GM23338 (cell line): ENCODE measurements around the gene CYLC2. TPM values are rescaled to one million over a fixed set of nuclear protein-coding genes. Genes with fewer than 3 reads are reported as not detected.

Experiments
- ATAC-seq: fragments of 200-7000 bp; cut with Tn5 transposase; 3 replicates; pipeline ENCODE4 v1.9.1; 2020
- DNase-seq: peaks from one replicate; pipeline ENCODE4 v3.0.0-alpha.2; 2015; ENCODE audit warnings: low spot score
- H2AFZ ChIP-seq: fragments of 200-600 bp; sonication (generic); 2 replicates; pipeline ENCODE4 v1.8.0; 2016; ENCODE audit warnings: antibody characterized with exemption, mild to moderate bottlenecking, moderate library complexity
- H3F3A ChIP-seq: fragments of 200-600 bp; sonication (generic); replicated peaks from 2 replicates; pipeline ENCODE4 v1.8.0; 2017; ENCODE audit warnings: antibody characterized with exemption, mixed run types, low read depth
- H3K27ac ChIP-seq: fragments of 200-600 bp; sonication (generic); 2 replicates; pipeline ENCODE4 v1.6.1; 2016; ENCODE audit warnings: low read depth
- H3K27me3 ChIP-seq: fragments of 200-600 bp; sonication (generic); 2 replicates; pipeline ENCODE4 v1.8.0; 2016; ENCODE audit warnings: mild to moderate bottlenecking, mixed run types, moderate library complexity; ENCODE audit not compliant: insufficient read depth
- H3K36me3 ChIP-seq: fragments of 200-600 bp; sonication (generic); 2 replicates; pipeline ENCODE4 v1.8.0; 2016; ENCODE audit warnings: mild to moderate bottlenecking; ENCODE audit not compliant: insufficient read depth
- H3K4me1 ChIP-seq: fragments of 200-600 bp; sonication (generic); 2 replicates; pipeline ENCODE4 v1.8.0; 2016; ENCODE audit warnings: mild to moderate bottlenecking, moderate library complexity; ENCODE audit not compliant: insufficient read depth
- H3K4me2 ChIP-seq: fragments of 200-600 bp; sonication (generic); 2 replicates; pipeline ENCODE4 v1.7.1; 2017; ENCODE audit warnings: mixed run types
- H3K4me3 ChIP-seq: fragments of 200-600 bp; sonication (generic); 2 replicates; pipeline ENCODE4 v1.6.1; 2016; ENCODE audit warnings: mixed run types
- H3K79me2 ChIP-seq: fragments of 200-600 bp; sonication (generic); replicated peaks from 2 replicates; pipeline ENCODE4 v1.8.0; 2017; ENCODE audit warnings: mild to moderate bottlenecking; ENCODE audit not compliant: insufficient read depth
- H3K9me2 ChIP-seq: fragments of 200-600 bp; sonication (generic); 2 replicates; pipeline ENCODE4 v1.8.0; 2017; ENCODE audit not compliant: insufficient read depth
- H4K20me1 ChIP-seq: fragments of 200-600 bp; sonication (generic); replicated peaks from 2 replicates; pipeline ENCODE4 v1.8.0; 2017; ENCODE audit warnings: mild to moderate bottlenecking; ENCODE audit not compliant: insufficient read depth
- H3K27ac Mint-ChIP-seq: 2 replicates; pipeline ENCODE4 v1.8.0; 2020; ENCODE audit warnings: inconsistent platforms, mild to moderate bottlenecking, moderate library complexity, mixed read lengths
- H3K27me3 Mint-ChIP-seq: 3 replicates; pipeline ENCODE4 v1.8.0; 2022; ENCODE audit warnings: low read depth, mild to moderate bottlenecking, moderate library complexity, mixed read lengths, inconsistent platforms; ENCODE audit not compliant: insufficient read depth, poor library complexity
- H3K36me3 Mint-ChIP-seq: 3 replicates; pipeline ENCODE4 v1.8.0; 2021; ENCODE audit warnings: low read depth, mild to moderate bottlenecking, inconsistent platforms, moderate library complexity, mixed read lengths
- H3K4me1 Mint-ChIP-seq: 3 replicates; pipeline ENCODE4 v1.8.0; 2020; ENCODE audit warnings: mild to moderate bottlenecking, inconsistent platforms, mixed read lengths
- H3K4me3 Mint-ChIP-seq: 3 replicates; pipeline ENCODE4 v1.8.0; 2021; ENCODE audit warnings: moderate library complexity, mild to moderate bottlenecking, inconsistent platforms, mixed read lengths
- H3K9me3 Mint-ChIP-seq: 3 replicates; pipeline ENCODE4 v1.8.0; 2020; ENCODE audit warnings: moderate library complexity, mild to moderate bottlenecking, inconsistent platforms, mixed read lengths
- CREB1 ChIP-seq: fragments of 250-450 bp; sonication (Bioruptor Pico); IDR thresholded peaks from 2 replicates; pipeline ENCODE4 v1.5.0; 2020; ENCODE audit warnings: low read depth, mild to moderate bottlenecking, moderate library complexity
- EZH2 ChIP-seq: fragments of 200-600 bp; sonication (generic); IDR thresholded peaks from one replicate; pipeline ENCODE4 v1.8.0; 2017; ENCODE audit warnings: antibody characterized with exemption, mild to moderate bottlenecking, low read depth; ENCODE audit not compliant: unreplicated experiment
- EZH2phosphoT487 ChIP-seq: fragments of 200-600 bp; sonication (generic); IDR thresholded peaks from one replicate; pipeline ENCODE4 v1.8.1; 2018; ENCODE audit warnings: antibody characterized with exemption; ENCODE audit not compliant: unreplicated experiment
- JUNB ChIP-seq: IDR thresholded peaks from one replicate; pipeline ENCODE4 v1.6.1; 2016; ENCODE audit warnings: antibody characterized with exemption; ENCODE audit not compliant: unreplicated experiment
- NANOG ChIP-seq: IDR thresholded peaks from 2 replicates; pipeline ENCODE4 v1.6.1; 2016; ENCODE audit warnings: antibody characterized with exemption, borderline replicate concordance
- POLR2AphosphoS5 ChIP-seq: IDR thresholded peaks from 2 replicates; pipeline ENCODE4 v1.6.1; 2016; ENCODE audit warnings: antibody characterized with exemption, low read depth
- STAT1 ChIP-seq: IDR thresholded peaks from one replicate; pipeline ENCODE4 v1.6.1; 2016; ENCODE audit warnings: antibody characterized with exemption; ENCODE audit not compliant: unreplicated experiment
- ZNF114 ChIP-seq: fragments of 250-450 bp; sonication (Bioruptor Pico); IDR thresholded peaks from 2 replicates; pipeline ENCODE4 v1.5.0; 2020; ENCODE audit warnings: mild to moderate bottlenecking, moderate library complexity
- ZNF331 ChIP-seq: fragments of 250-450 bp; sonication (Bioruptor Pico); IDR thresholded peaks from 2 replicates; pipeline ENCODE4 v1.5.0; 2020; ENCODE audit warnings: low read depth, mild to moderate bottlenecking, moderate library complexity
- long read RNA-seq: library from polyadenylated mRNA; unstranded; transcript quantifications from one replicate; pipeline ENCODE4 v2.0.0, GENCODE V29; 2020; ENCODE audit not compliant: unreplicated experiment
- polyA plus RNA-seq: library from polyadenylated mRNA; unstranded; fragments of >200 nt; fragmentation: Nextera tagmentation; extraction: Ambion mirVana; gene quantifications from 2 replicates; pipeline ENCODE4 v1.2.1, GENCODE V29; 2016
- total RNA-seq: library from RNA; depleted of rRNA; stranded (reverse); fragments of >200 nt; shearing (Covaris generic); gene quantifications from 2 replicates; pipeline ENCODE4 v1.2.3, GENCODE V29; 2014; rRNA removed
- TF ChIP-seq, protein P1 (sequence below), 2 experiments: fragments of 200-600 bp in 1 of 2; sonication (generic) in 1 of 2; conservative IDR thresholded peaks; 2 replicates each; pipeline versions ENCODE4 v1.5.1 to v1.6.1; 2016 to 2017; ENCODE audit warnings: antibody characterized with exemption in 2 of 2, low read depth in 2 of 2, mild to moderate bottlenecking in 2 of 2, moderate library complexity in 1 of 2
- TF ChIP-seq, protein P2 (sequence below): IDR thresholded peaks from 2 replicates; pipeline ENCODE4 v1.6.1; 2016; ENCODE audit warnings: antibody characterized with exemption
- TF ChIP-seq, protein P3 (sequence below): IDR thresholded peaks from one replicate; pipeline ENCODE4 v1.6.1; 2018; ENCODE audit warnings: antibody characterized with exemption; ENCODE audit not compliant: unreplicated experiment

Gene CYLC2, protein sequence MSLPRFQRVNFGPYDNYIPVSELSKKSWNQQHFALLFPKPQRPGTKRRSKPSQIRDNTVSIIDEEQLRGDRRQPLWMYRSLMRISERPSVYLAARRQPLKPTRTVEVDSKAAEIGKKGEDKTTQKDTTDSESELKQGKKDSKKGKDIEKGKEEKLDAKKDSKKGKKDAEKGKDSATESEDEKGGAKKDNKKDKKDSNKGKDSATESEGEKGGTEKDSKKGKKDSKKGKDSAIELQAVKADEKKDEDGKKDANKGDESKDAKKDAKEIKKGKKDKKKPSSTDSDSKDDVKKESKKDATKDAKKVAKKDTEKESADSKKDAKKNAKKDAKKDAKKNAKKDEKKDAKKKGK
- total RNA-seq, result not detected in 2 replicates
- polyA plus RNA-seq, result not detected in 2 replicates
- long read RNA-seq, result 0 reads

DNA sequence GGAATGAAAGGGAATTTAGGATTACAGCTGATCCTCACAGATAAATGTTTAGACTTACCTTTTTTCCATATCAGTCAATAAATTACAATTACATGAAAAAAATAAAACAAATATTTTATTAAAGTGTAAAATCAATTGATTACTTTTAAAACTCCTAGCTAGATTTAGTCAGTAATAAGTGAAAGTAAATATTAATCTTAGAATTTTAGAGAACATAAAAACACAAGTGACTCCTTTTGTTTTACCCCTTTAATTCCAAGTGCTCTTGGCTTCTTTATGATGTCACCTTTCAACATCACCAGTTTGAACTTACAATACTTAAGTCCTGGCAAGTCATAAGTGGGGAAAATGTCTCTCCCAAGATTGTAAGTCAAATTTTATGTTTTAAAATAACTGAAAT is at the start of gene CYLC2:
Gene CYLC2, plus strand, starts transcription at position 301 of the 400 bp plus-strand sequence. Its CDS starts 48 bp downstream, at position 349.
- TF ChIP-seq ZNF331 (CRISPR knock-in tag) (no peak), ZNF114 (CRISPR knock-in tag) (no peak), EZH2phosphoT487 (no peak), EZH2 (no peak), STAT1 (no peak), CREB1 (CRISPR knock-in tag) (no peak)
- TF ChIP-seq, protein P1, sequence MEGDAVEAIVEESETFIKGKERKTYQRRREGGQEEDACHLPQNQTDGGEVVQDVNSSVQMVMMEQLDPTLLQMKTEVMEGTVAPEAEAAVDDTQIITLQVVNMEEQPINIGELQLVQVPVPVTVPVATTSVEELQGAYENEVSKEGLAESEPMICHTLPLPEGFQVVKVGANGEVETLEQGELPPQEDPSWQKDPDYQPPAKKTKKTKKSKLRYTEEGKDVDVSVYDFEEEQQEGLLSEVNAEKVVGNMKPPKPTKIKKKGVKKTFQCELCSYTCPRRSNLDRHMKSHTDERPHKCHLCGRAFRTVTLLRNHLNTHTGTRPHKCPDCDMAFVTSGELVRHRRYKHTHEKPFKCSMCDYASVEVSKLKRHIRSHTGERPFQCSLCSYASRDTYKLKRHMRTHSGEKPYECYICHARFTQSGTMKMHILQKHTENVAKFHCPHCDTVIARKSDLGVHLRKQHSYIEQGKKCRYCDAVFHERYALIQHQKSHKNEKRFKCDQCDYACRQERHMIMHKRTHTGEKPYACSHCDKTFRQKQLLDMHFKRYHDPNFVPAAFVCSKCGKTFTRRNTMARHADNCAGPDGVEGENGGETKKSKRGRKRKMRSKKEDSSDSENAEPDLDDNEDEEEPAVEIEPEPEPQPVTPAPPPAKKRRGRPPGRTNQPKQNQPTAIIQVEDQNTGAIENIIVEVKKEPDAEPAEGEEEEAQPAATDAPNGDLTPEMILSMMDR (conservative IDR thresholded peaks at IDR 0.05; ENCODE audit: low read depth in 2 of 2), result no peak
- TF ChIP-seq, protein P2, sequence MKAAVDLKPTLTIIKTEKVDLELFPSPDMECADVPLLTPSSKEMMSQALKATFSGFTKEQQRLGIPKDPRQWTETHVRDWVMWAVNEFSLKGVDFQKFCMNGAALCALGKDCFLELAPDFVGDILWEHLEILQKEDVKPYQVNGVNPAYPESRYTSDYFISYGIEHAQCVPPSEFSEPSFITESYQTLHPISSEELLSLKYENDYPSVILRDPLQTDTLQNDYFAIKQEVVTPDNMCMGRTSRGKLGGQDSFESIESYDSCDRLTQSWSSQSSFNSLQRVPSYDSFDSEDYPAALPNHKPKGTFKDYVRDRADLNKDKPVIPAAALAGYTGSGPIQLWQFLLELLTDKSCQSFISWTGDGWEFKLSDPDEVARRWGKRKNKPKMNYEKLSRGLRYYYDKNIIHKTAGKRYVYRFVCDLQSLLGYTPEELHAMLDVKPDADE, result no peak
- Mint-ChIP-seq H3K27ac (no peak within 1 kb of the TSS), H3K4me3 (no peak within 1 kb of the TSS), H3K9me3 (peaks cover 67% of the 10 kb centered on the region), H3K36me3 (peaks cover 10% of the 10 kb centered on the region; the same call in 1 of the 3 replicates), H3K27me3 (peaks cover 3% of the 10 kb centered on the region), H3K4me1 (no peaks in the 10 kb centered on the region)
- H4K20me1 ChIP-seq, result no peaks in the 10 kb centered on the region
- peaks cover 3% of the 10 kb centered on the region; the same call in 1 of the 2 replicates for H3K36me3 ChIP-seq
- ATAC-seq (no peak), DNase-seq (no peak)
- no peak within 1 kb of the TSS for H3K4me3 ChIP-seq
- H2AFZ ChIP-seq, result no peak within 1 kb of the TSS
- H3K9me2 ChIP-seq, result no peaks in the 10 kb centered on the region
- H3F3A ChIP-seq, result no peaks in the 10 kb centered on the region
- no peaks in the 10 kb centered on the region for H3K79me2 ChIP-seq
- H3K4me2 ChIP-seq, result no peak within 1 kb of the TSS
- no peak within 1 kb of the TSS for H3K27ac ChIP-seq
- no peaks in the 10 kb centered on the region for H3K27me3 ChIP-seq
- H3K4me1 ChIP-seq, result no peaks in the 10 kb centered on the region

DNA sequence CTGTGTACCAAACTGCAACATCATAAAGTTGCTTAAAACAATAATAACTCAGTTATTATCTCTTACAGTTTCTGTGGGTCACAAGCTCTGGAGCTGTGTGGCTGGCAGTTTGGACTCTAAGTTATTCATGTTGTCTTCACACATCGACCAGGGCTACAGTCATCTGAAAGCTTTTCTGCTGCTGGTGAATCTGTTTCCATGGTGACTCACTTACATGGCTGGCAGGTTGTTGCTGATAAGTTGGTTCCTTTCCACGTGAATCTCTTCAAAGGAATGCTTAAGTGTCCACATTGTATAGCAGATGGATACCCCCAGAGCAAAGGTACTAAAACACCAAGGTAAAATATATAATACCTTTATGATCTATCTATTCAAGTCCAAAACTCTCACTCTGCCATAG is 44.8 kb upstream of the CYLC2 start:
- H2AFZ ChIP-seq, result no peak overlapping the region
- H3K4me1 ChIP-seq, result no peaks in the 10 kb centered on the region
- H3F3A ChIP-seq, result no peaks in the 10 kb centered on the region
- H3K9me2 ChIP-seq, result no peaks in the 10 kb centered on the region
- no peak overlapping the region for H3K27ac Mint-ChIP-seq
- H3K9me3 Mint-ChIP-seq, result peaks cover 79% of the 10 kb centered on the region
- no peak overlapping the region for H3K4me2 ChIP-seq
- no peak overlapping the region for H3K27ac ChIP-seq
- no peaks in the 10 kb centered on the region for H4K20me1 ChIP-seq
- no peak overlapping the region for H3K4me3 ChIP-seq
- H3K4me1 Mint-ChIP-seq, result no peaks in the 10 kb centered on the region
- H3K27me3 Mint-ChIP-seq, result peaks cover 2% of the 10 kb centered on the region
- no peaks in the 10 kb centered on the region for H3K27me3 ChIP-seq
- no peak for ATAC-seq
- no peak for DNase-seq
- no peak overlapping the region for H3K4me3 Mint-ChIP-seq
- no peaks in the 10 kb centered on the region for H3K79me2 ChIP-seq
- H3K36me3 Mint-ChIP-seq, result peaks cover 21% of the 10 kb centered on the region
- H3K36me3 ChIP-seq, result no peaks in the 10 kb centered on the region; the same call in 1 of the 2 replicates
- no peak for TF ChIP-seq CREB1 (CRISPR knock-in tag)
- no peak for TF ChIP-seq EZH2
- TF ChIP-seq, protein P1 (conservative IDR thresholded peaks at IDR 0.05; ENCODE audit: low read depth in 2 of 2), result no peak
- TF ChIP-seq, protein P2, result no peak
- TF ChIP-seq POLR2AphosphoS5, result no peak
- TF ChIP-seq, protein P3, sequence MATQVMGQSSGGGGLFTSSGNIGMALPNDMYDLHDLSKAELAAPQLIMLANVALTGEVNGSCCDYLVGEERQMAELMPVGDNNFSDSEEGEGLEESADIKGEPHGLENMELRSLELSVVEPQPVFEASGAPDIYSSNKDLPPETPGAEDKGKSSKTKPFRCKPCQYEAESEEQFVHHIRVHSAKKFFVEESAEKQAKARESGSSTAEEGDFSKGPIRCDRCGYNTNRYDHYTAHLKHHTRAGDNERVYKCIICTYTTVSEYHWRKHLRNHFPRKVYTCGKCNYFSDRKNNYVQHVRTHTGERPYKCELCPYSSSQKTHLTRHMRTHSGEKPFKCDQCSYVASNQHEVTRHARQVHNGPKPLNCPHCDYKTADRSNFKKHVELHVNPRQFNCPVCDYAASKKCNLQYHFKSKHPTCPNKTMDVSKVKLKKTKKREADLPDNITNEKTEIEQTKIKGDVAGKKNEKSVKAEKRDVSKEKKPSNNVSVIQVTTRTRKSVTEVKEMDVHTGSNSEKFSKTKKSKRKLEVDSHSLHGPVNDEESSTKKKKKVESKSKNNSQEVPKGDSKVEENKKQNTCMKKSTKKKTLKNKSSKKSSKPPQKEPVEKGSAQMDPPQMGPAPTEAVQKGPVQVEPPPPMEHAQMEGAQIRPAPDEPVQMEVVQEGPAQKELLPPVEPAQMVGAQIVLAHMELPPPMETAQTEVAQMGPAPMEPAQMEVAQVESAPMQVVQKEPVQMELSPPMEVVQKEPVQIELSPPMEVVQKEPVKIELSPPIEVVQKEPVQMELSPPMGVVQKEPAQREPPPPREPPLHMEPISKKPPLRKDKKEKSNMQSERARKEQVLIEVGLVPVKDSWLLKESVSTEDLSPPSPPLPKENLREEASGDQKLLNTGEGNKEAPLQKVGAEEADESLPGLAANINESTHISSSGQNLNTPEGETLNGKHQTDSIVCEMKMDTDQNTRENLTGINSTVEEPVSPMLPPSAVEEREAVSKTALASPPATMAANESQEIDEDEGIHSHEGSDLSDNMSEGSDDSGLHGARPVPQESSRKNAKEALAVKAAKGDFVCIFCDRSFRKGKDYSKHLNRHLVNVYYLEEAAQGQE, result no peak
- TF ChIP-seq JUNB, result no peak
- TF ChIP-seq EZH2phosphoT487, result no peak
- TF ChIP-seq NANOG, result no peak
- no peak for TF ChIP-seq ZNF114 (CRISPR knock-in tag)
- no peak for TF ChIP-seq STAT1
